Activated CD4-positive, alpha-beta T cell treated with anti-CD3 and anti-CD28 coated beads, Interleukin-2, amount 50 U/mL, for 48 hours (primary cell): ENCODE measurements around the gene FOXP4.

Experiments
- DNase-seq, 2 experiments: peaks; one replicate each; pipeline ENCODE4 v3.0.0-alpha.2; 2020

FOXP4 gene

DNA sequence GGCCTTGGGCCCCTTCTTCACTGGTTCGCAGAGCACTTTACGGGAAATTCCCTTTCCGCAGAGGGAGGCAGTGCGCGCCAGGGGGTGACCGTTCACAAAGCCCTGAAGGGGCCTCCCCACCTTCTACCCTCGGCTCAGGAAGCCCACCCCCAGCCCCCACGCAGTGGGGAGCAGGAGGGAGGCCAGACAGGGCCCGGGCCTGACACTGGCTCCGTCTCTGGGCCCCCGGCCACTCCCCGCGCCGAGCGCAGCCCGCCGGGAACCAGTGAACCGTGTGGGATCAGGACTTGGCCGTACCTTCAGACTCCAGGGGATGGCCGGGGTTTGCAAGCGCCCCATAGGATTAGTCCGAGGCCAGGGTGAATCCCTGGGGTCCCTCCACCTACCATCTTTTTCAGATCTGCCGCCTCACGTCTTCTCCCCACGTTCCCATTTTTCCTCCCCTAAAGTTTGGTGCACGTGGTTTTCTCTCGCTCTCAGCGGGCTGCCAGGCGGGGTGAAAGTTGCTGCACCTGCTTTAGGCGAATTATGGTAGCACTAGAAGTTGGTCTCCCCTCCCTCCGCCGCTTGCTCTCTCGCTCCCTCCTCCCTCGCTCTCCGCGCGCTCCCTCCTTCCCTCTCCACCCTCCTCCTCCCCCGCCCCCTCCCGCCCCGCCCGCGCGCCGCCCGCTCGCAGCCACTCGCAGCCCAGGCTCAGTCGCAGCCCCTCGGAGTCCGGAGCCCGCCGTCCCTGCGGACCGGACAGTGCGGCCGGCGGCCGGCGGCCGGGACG lies at the start of gene FOXP4:
TSS of gene FOXP4 (plus strand) at position 679 of the 772 bp plus-strand sequence. CDS start 19,380 bp downstream, outside the sequence.
- peak; percentile 84 to 87 for DNase-seq

GRCh38 chr6:41497573-41497972 lies 48.6 kb upstream of the FOXP4 start:
- no peak for DNase-seq

DNA sequence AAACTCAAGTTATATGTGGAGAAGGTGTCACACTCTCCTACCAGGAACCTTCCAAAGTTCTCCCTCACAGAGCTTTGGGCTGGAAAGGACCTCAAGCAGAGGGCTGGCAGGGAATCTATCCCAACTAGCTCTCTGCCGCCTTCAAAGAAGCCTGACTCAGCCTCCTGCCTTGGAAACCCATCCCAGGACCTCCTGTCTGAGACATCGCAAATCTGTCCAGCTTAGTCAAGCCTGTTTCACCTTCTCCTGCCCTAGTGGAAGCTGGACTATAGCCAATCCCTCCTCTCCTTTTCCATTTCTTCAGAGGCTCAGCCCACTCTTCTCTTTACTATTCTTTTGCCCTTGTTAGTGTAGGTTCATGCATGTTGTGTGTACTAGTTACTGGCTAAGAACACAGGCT lies 48.2 kb upstream of the FOXP4 start:
- no peak for DNase-seq

GRCh38 chr6:41498968-41499599 lies 47.1 kb upstream of the FOXP4 start:
- no peak for DNase-seq

GRCh38 chr6:41500561-41500960 lies 45.6 kb upstream of the FOXP4 start:
- DNase-seq = no peak

DNA sequence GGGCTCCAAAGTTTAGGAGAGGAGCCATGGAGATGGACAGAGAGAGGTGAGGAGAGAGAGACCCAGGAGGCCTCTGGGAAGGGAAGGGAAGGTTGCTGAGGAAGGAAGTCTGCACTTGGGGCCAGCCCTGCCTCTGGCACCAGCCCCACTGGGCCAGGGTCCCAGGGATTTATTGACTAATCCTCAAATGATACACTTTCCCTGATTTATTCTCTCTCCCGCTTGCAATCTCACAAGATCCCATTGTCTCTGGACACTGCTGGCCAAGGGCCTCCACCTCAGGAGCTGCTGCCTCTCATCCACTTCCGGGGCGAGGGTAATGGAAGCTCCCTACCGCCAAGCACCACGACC lies 43.6 kb upstream of the FOXP4 start:
- no peak for DNase-seq

GRCh38 chr6:41502917-41503671 lies 43.1 kb upstream of the FOXP4 start:
- no peak for DNase-seq

DNA sequence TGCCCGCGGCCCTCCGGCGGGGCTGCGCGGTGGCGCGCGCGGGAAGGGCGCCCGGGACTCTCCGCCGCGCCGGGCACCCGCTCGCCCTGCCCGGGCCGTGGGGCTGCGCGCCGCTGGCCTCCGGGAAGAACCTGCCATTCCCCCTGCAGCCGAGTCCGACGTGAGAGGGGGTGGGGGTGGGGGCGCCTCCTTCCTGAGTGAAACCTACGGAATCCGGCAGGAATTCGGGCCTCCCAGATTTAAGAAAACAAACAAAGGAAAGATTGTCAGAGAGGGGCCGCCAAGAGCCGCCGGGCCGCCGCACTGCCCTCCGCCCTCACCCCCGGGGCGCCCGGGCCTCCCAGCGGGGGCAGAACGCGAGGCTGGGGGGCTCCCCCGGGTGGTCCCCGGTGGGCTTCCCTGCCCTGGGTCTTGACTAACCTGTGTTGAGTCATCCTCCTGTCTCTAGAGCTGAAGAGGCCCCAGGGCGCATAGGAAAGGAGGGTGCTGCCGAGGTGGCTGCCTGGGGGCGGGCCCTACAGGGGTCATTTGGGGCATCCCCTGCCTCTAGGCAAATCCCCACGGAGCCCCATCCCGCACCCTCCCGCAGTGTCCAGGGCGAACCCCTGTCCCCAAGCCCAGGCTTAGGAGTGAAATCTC lies 42.2 kb upstream of the FOXP4 start:
- peak; percentile 13 to 14 for DNase-seq

DNA sequence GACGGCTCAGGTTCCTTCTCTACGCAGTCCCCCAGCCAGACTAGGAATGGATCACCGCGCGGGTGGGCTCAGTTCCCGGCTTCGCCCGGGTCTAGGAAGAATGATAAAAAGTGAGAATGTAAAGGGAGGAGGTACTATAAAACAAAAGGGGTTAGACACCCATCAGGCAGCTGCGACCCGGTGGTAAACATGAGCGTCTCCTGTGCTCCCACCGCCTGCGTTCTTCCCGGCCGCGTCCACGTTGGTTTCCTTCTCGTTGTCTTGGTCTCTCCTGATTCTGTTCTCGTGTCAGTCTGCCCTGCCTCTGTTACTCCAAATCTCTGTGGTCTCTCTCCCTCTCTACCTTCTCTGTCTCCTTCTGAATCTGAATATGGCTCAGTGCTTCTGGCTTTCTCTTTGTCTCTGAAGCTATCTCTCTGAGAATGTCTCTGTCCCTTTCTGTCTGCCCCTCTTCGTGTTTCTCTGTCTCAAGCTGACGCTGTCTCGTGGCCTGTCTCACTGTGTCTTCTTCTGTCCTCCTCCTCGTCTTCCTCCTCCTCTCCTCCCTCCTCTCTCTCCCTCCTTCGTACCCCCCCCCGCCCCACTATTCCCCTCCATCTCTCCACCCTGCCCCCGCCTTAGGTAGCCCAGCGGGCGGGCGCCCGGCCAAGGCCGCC lies 41.6 kb upstream of the FOXP4 start:
- peak in 1 of 2 experiments; percentile 10 for DNase-seq

GRCh38 chr6:41505122-41506049 lies 40.8 kb upstream of the FOXP4 start:
- DNase-seq = peak; percentile 17 to 24

- no peak for DNase-seq
These were observed 37.7 kb upstream of the FOXP4 start for GRCh38 chr6:41508479-41508878.

DNA sequence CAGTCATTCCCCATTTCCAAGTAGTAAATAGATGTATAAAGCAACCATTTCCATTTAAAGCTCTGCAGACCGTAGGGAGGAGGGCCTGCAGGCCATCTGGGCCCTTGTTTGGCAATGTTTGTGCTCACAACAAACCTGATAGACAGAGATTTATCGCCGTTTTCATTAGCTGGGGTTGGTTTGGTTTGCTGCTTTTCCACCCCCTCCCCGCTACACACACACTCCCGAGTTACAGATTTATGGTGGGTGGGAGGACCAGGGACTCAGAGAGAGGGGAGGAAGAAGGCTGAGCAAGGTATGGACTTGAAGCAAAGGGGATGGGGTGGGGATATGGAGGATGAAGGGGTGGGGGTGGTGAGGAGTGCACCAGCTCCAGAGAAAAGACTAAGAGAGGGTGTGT lies 36.6 kb upstream of the FOXP4 start:
- no peak for DNase-seq

DNA sequence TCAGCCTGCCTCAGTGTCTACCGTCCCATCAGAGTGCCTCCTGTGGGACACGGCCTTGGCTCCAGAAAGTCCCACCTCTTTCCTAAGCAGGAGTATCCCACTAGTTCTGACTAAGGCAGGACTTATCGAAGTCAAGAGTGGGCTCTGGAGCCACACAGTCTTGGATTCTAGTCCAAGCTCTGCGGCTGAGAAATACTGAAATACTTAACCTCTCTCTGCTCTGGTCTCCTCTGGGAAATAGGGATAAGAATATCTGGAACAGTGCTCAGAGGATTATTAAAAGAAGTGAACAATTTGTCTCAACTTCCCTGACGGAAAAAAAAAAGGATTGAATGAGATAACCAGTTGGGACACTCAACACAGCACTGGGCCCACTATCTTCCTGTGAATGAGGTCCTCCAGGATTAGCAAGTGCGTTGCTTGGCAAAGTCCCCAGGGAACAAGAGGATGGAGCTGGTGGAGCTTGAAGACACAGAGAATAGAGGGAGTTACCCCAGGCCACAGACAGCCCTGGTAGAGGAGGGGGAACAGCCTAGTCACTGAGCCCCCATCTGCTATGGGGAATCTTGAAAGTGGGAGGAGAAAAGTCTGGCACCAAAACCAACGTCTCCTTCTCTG lies 34.6 kb upstream of the FOXP4 start:
- no peak for DNase-seq

DNA sequence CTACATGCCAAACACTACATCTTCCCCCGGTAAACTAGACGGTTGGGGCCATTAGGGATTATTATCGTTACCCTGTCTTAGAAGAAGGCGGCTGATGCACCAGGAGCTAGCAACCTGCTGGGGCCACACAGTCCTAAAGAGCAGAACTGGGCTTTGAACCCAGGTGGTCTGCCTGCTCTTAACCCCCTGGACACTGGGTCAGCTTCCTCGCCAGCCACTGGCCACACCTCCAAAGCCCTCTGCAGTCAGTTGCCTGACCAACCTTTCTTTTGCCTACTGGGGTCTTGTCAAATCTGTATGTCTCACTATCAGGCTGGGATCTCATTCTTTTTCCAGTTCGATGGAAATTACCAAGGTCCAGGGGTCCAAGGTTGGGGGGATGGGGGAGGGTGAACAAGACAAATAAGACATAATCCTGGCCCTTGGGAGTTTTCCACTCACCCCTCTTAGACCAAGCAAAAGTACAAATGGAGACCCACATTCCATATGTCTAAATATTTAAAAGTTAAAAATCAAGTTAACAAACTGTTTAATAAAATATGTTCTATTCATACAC lies 34.0 kb upstream of the FOXP4 start:
- DNase-seq = no peak

DNA sequence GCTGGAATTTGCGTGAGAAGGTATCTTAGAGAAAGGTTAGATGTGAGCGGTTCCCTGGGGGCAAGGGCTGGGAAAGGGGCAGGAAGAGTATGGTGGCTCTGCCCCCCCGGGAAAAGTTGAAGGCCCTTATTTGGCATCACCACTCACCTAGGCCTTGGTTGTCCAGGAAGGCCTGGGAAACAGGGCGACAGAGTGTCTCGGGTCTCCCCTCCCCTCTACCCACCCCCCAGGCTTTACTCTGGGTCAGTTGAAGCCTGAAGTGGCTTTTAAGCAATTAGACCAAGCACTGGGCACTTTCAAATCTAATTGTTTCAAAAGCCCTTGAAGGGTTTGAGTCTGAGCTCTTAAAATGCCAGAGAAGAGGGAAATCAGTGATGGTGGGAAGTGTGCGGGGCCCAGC lies 30.2 kb upstream of the FOXP4 start:
- DNase-seq = no peak

DNA sequence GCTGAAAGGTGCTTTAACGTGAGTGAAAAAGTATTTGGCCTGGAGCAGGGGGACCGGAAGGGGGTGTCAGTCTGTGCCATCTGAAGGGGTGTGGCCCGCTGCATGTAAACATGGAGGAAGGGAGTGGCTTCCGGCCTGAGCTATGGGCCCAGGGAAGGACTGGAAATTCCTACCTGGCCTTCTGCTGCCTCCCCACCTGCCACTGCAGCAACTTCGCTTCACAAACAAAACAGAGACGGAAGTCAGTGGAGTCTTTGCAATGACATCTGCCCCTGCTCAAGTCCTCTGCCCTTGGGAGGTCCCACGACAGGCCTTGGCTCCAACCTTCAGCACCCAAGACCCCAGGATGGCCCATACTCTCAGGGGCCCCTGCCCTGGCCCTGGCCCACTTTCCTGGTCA lies 28.1 kb upstream of the FOXP4 start:
- no peak for DNase-seq

DNA sequence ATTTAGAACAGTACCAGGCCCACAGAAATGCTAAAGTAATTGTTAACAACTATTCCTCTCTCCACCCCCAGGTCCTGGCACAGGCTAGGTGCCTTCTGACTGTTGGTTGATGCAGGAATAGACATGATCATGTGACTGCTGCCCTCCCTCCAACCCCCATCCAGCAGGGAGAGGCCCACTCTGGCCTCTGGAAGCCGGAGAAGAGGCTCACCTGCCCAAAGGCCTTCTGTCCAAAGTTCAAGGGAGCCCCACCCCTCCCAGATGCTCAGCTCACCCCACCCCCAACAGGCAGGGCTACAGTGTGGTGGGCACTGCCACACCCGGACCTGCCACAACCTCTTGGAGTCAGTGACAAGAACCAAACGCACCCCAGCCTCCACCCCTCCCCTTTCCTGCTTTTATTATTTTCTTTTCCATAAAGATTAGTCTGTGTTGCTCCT lies 26.9 kb upstream of the FOXP4 start:
- no peak for DNase-seq

- DNase-seq = no peak
These were observed 26.2 kb upstream of the FOXP4 start for GRCh38 chr6:41519745-41520699.

DNA sequence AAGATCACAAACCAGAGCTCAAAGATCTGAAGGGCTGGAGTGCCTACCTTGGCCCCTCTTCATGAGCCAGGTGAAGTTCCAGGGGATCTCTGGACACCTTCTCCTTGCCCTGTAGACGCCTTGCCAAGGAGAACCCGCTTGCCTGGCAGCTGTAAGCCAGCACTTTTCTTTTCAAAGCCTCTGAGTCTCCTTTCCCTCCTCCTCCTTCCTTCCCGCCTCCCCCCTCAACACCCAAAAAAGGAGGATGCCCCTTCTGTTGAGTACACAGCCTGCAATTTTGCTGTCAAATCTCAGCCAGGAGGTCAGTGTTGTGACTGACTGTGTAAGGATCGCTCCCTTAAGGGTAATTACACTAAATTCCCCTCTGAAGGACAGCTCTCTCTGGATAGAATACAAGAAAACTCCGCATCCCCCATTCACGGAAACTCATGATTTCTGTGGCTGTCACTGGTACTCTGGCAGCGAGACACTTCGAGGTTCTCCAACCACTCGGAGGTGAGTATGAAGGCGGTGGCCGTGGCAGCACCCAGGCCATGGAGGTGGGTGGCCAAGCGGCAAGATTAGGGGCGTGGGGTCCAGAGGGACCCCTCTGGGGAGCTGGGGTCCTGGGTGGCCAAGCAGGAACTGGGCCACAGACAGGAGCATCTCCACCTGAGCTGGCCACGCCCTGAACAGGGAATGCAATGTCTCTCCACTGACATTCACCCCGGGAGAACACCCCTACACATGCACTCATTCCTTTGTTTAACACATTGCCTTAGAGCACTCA lies 23.2 kb upstream of the FOXP4 start:
- no peak for DNase-seq
